Measurements from ENCODE around the gene NUDT3.
"Not testable (repeated sequence)": the region's sequence is repeated elsewhere in the genome, so short reads cannot be mapped to it uniquely, and the experiment has no call there.

NUDT3 gene

GRCh38 chr6:34416877-34417371 is 24.5 kb upstream of the NUDT3 start:
- no peak overlapping the region for H3K27ac Mint-ChIP-seq
- H3K27me3 Mint-ChIP-seq, result no peaks in the 10 kb centered on the region
- H3K4me1 Mint-ChIP-seq (ENCODE audit: low read depth in 2 of 2), result peaks cover 4 to 9% of the 10 kb centered on the region in 2 donors
- H3K9me3 Mint-ChIP-seq, result no peaks in the 10 kb centered on the region
- peaks cover 72% of the 10 kb centered on the region for H3K36me3 Mint-ChIP-seq (ENCODE audit: insufficient read depth)
- DNase-seq (no peak), ATAC-seq (replicated peaks) (no peak)
- no peak overlapping the region for H3K4me3 Mint-ChIP-seq

- Mint-ChIP-seq H3K9me3 (no peaks in the 10 kb centered on the region), H3K27me3 (no peaks in the 10 kb centered on the region), H3K36me3 (ENCODE audit: insufficient read depth) (peaks cover 55% of the 10 kb centered on the region), H3K4me3 (no peak overlapping the region), H3K27ac (no peak overlapping the region), H3K4me1 (ENCODE audit: low read depth in 2 of 2) (peaks cover 4 to 6% of the 10 kb centered on the region in 2 donors)
- peak; percentile 73 for ATAC-seq (replicated peaks)
- peak; percentile 11 to 25 (median 21) for DNase-seq
Measured at GRCh38 chr6:34414999-34415858, 22.8 kb upstream of the NUDT3 start.

GRCh38 chr6:34412643-34413214 is 20.3 kb upstream of the NUDT3 start:
- H3K27ac Mint-ChIP-seq, result peak overlapping the region; percentile 25 to 47
- peaks cover 30% of the 10 kb centered on the region for H3K36me3 Mint-ChIP-seq (ENCODE audit: insufficient read depth)
- H3K9me3 Mint-ChIP-seq, result no peaks in the 10 kb centered on the region
- DNase-seq (no peak), ATAC-seq (replicated peaks) (no peak)
- H3K27me3 Mint-ChIP-seq, result no peaks in the 10 kb centered on the region
- peaks cover 4 to 6% of the 10 kb centered on the region in 2 donors for H3K4me1 Mint-ChIP-seq (ENCODE audit: low read depth in 2 of 2)
- H3K4me3 Mint-ChIP-seq, result no peak overlapping the region

- ATAC-seq (replicated peaks) (no peak), DNase-seq (no peak)
- peaks cover 23% of the 10 kb centered on the region for H3K36me3 Mint-ChIP-seq (ENCODE audit: insufficient read depth)
- H3K9me3 Mint-ChIP-seq, result no peaks in the 10 kb centered on the region
- H3K27me3 Mint-ChIP-seq, result no peaks in the 10 kb centered on the region
- H3K27ac Mint-ChIP-seq, result peak overlapping the region; percentile 25 to 47
- peaks cover 4 to 5% of the 10 kb centered on the region in 2 donors for H3K4me1 Mint-ChIP-seq (ENCODE audit: low read depth in 2 of 2)
- no peak overlapping the region for H3K4me3 Mint-ChIP-seq
Measured at GRCh38 chr6:34412016-34412415, 19.5 kb upstream of the NUDT3 start.

GRCh38 chr6:34407915-34408314 is 15.4 kb upstream of the NUDT3 start:
- H3K27ac Mint-ChIP-seq; H3K9me3 Mint-ChIP-seq; H3K4me1 Mint-ChIP-seq (ENCODE audit: low read depth in 2 of 2); H3K27me3 Mint-ChIP-seq; H3K36me3 Mint-ChIP-seq (ENCODE audit: insufficient read depth); H3K4me3 Mint-ChIP-seq; DNase-seq; ATAC-seq (replicated peaks): not testable (repeated sequence)

- H3K9me3 Mint-ChIP-seq, result no peaks in the 10 kb centered on the region
- no peak for DNase-seq
- H3K4me1 Mint-ChIP-seq (ENCODE audit: low read depth in 2 of 2), result peaks cover 8% of the 10 kb centered on the region in 2 donors
- H3K4me3 Mint-ChIP-seq, result no peak overlapping the region
- no peak for ATAC-seq (replicated peaks)
- H3K27ac Mint-ChIP-seq, result no peak overlapping the region
- peaks cover 10% of the 10 kb centered on the region for H3K36me3 Mint-ChIP-seq (ENCODE audit: insufficient read depth)
- no peaks in the 10 kb centered on the region for H3K27me3 Mint-ChIP-seq
Measured at GRCh38 chr6:34396518-34396917, 4.0 kb upstream of the NUDT3 start.

- no peak overlapping the region for H3K4me3 Mint-ChIP-seq
- no peak overlapping the region for H3K27ac Mint-ChIP-seq
Measured at GRCh38 chr6:34393966-34394305, 1.5 kb upstream of the NUDT3 start.

GRCh38 chr6:34393191-34393965 is 909 bp upstream of the NUDT3 start:
- Mint-ChIP-seq H3K4me3 (no peak overlapping the region), H3K9me3 (no peaks in the 10 kb centered on the region), H3K27ac (peak overlapping the region in 1 of 2 donors; percentile 82), H3K27me3 (no peaks in the 10 kb centered on the region), H3K36me3 (ENCODE audit: insufficient read depth) (peaks cover 10% of the 10 kb centered on the region), H3K4me1 (ENCODE audit: low read depth in 2 of 2) (peaks cover 11 to 17% of the 10 kb centered on the region in 2 donors)
- no peak for ATAC-seq (replicated peaks)
- peak in 1 of 3 experiments; percentile 5 for DNase-seq

More at GRCh38 chr6:34393966-34394305, 1.5 kb upstream of the NUDT3 start:
- Mint-ChIP-seq H3K27me3 (no peaks in the 10 kb centered on the region), H3K36me3 (ENCODE audit: insufficient read depth) (peaks cover 10% of the 10 kb centered on the region), H3K9me3 (no peaks in the 10 kb centered on the region), H3K4me1 (ENCODE audit: low read depth in 2 of 2) (peaks cover 11 to 13% of the 10 kb centered on the region in 2 donors)
- DNase-seq (no peak), ATAC-seq (replicated peaks) (no peak)

- ATAC-seq (replicated peaks) (peak; percentile 10), DNase-seq (peak; percentile 26 to 36 (median 28))
- H3K27ac Mint-ChIP-seq, result peak overlapping the region in 1 of 2 donors; percentile 82
- peaks cover 10% of the 10 kb centered on the region for H3K36me3 Mint-ChIP-seq (ENCODE audit: insufficient read depth)
- no peaks in the 10 kb centered on the region for H3K9me3 Mint-ChIP-seq
- no peaks in the 10 kb centered on the region for H3K27me3 Mint-ChIP-seq
- H3K4me3 Mint-ChIP-seq, result no peak overlapping the region
- peaks cover 13 to 20% of the 10 kb centered on the region in 2 donors for H3K4me1 Mint-ChIP-seq (ENCODE audit: low read depth in 2 of 2)
Measured at GRCh38 chr6:34391786-34392496, 528 bp downstream of the NUDT3 start.

GRCh38 chr6:34391473-34391785 is 1.0 kb downstream of the NUDT3 start:
- Mint-ChIP-seq H3K9me3 (no peaks in the 10 kb centered on the region), H3K4me1 (ENCODE audit: low read depth in 2 of 2) (peaks cover 14 to 22% of the 10 kb centered on the region in 2 donors), H3K27ac (no peak overlapping the region), H3K4me3 (no peak overlapping the region), H3K27me3 (no peaks in the 10 kb centered on the region), H3K36me3 (ENCODE audit: insufficient read depth) (peaks cover 10% of the 10 kb centered on the region)
- DNase-seq, result no peak
- no peak for ATAC-seq (replicated peaks)

- ATAC-seq (replicated peaks) (no peak), DNase-seq (no peak)
- Mint-ChIP-seq H3K27me3 (no peaks in the 10 kb centered on the region), H3K4me1 (ENCODE audit: low read depth in 2 of 2) (peaks cover 16 to 25% of the 10 kb centered on the region in 2 donors), H3K9me3 (no peaks in the 10 kb centered on the region), H3K36me3 (ENCODE audit: insufficient read depth) (peaks cover 10% of the 10 kb centered on the region), H3K27ac (no peak overlapping the region), H3K4me3 (no peak overlapping the region)
Measured at GRCh38 chr6:34390531-34391472, 1.7 kb downstream of the NUDT3 start.

- peaks cover 10% of the 10 kb centered on the region for H3K36me3 Mint-ChIP-seq (ENCODE audit: insufficient read depth)
- H3K4me3 Mint-ChIP-seq, result no peak overlapping the region
- DNase-seq, result no peak
- H3K27ac Mint-ChIP-seq, result no peak overlapping the region
- no peaks in the 10 kb centered on the region for H3K9me3 Mint-ChIP-seq
- no peaks in the 10 kb centered on the region for H3K27me3 Mint-ChIP-seq
- peaks cover 16 to 31% of the 10 kb centered on the region in 2 donors for H3K4me1 Mint-ChIP-seq (ENCODE audit: low read depth in 2 of 2)
- no peak for ATAC-seq (replicated peaks)
Measured at GRCh38 chr6:34389034-34389433, 3.4 kb downstream of the NUDT3 start.

All from effector memory CD8-positive, alpha-beta T cell (primary cell).